Ishikawa (cell line): ENCODE data around the gene ZNF184.

Source experiments
- CEBPB ChIP-seq: IDR thresholded peaks from 2 replicates; pipeline ENCODE4 v1.6.1; 2012
- CREB1 ChIP-seq: IDR thresholded peaks from 2 replicates; pipeline ENCODE4 v1.6.1; 2012; ENCODE audit warnings: low read depth
- EGR1 ChIP-seq: IDR thresholded peaks from 2 replicates; pipeline ENCODE4 v1.6.1; 2012
- EP300 ChIP-seq: IDR thresholded peaks from 2 replicates; pipeline ENCODE4 v1.6.1; 2012; ENCODE audit warnings: borderline replicate concordance
- FOXM1 ChIP-seq: IDR thresholded peaks from 2 replicates; pipeline ENCODE4 v1.6.1; 2012; ENCODE audit warnings: low read depth, borderline replicate concordance
- MAX ChIP-seq: IDR thresholded peaks from 2 replicates; pipeline ENCODE4 v1.6.1; 2012
- NFIC ChIP-seq: IDR thresholded peaks from 2 replicates; pipeline ENCODE4 v1.6.1; 2012
- RAD21 ChIP-seq: IDR thresholded peaks from 2 replicates; pipeline ENCODE4 v1.6.1; 2012; ENCODE audit warnings: low read depth
- TAF1 ChIP-seq: IDR thresholded peaks from 2 replicates; pipeline ENCODE4 v1.6.1; 2012; ENCODE audit warnings: low read depth, mild to moderate bottlenecking
- TCF12 ChIP-seq: IDR thresholded peaks from 2 replicates; pipeline ENCODE4 v1.6.1; 2012; ENCODE audit warnings: low read depth
- USF1 ChIP-seq: IDR thresholded peaks from 2 replicates; pipeline ENCODE4 v1.6.1; 2012
- YY1 ChIP-seq: IDR thresholded peaks from 2 replicates; pipeline ENCODE4 v1.6.1; 2012; ENCODE audit warnings: low read depth
- TF ChIP-seq, protein P1 (sequence below): IDR thresholded peaks from 2 replicates; pipeline ENCODE4 v1.6.1; 2012; ENCODE audit warnings: low read depth, mild to moderate bottlenecking

GRCh38 chr6:27495386-27496135, 22.7 kb upstream of the ZNF184 start:
- TF ChIP-seq EP300, result no peak
- TF ChIP-seq, protein P1, sequence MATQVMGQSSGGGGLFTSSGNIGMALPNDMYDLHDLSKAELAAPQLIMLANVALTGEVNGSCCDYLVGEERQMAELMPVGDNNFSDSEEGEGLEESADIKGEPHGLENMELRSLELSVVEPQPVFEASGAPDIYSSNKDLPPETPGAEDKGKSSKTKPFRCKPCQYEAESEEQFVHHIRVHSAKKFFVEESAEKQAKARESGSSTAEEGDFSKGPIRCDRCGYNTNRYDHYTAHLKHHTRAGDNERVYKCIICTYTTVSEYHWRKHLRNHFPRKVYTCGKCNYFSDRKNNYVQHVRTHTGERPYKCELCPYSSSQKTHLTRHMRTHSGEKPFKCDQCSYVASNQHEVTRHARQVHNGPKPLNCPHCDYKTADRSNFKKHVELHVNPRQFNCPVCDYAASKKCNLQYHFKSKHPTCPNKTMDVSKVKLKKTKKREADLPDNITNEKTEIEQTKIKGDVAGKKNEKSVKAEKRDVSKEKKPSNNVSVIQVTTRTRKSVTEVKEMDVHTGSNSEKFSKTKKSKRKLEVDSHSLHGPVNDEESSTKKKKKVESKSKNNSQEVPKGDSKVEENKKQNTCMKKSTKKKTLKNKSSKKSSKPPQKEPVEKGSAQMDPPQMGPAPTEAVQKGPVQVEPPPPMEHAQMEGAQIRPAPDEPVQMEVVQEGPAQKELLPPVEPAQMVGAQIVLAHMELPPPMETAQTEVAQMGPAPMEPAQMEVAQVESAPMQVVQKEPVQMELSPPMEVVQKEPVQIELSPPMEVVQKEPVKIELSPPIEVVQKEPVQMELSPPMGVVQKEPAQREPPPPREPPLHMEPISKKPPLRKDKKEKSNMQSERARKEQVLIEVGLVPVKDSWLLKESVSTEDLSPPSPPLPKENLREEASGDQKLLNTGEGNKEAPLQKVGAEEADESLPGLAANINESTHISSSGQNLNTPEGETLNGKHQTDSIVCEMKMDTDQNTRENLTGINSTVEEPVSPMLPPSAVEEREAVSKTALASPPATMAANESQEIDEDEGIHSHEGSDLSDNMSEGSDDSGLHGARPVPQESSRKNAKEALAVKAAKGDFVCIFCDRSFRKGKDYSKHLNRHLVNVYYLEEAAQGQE, result no peak
- TF ChIP-seq MAX, result peak; percentile 16; the same call in 1 of the 2 replicates
- TF ChIP-seq TCF12, result 0 out of 2 replicates have a peak, but pooled peaks have one; percentile 37
- TF ChIP-seq CEBPB, result no peak
- TF ChIP-seq YY1, result no peak
- TF ChIP-seq FOXM1, result no peak
- no peak for TF ChIP-seq RAD21
- TF ChIP-seq USF1, result 0 out of 2 replicates have a peak, but pooled peaks have one; percentile 39
- peak; percentile 91 for TF ChIP-seq CREB1
- TF ChIP-seq NFIC, result no peak
- no peak for TF ChIP-seq TAF1
- TF ChIP-seq EGR1, result no peak
